ENCODE results near the gene LAMC2.

DNA sequence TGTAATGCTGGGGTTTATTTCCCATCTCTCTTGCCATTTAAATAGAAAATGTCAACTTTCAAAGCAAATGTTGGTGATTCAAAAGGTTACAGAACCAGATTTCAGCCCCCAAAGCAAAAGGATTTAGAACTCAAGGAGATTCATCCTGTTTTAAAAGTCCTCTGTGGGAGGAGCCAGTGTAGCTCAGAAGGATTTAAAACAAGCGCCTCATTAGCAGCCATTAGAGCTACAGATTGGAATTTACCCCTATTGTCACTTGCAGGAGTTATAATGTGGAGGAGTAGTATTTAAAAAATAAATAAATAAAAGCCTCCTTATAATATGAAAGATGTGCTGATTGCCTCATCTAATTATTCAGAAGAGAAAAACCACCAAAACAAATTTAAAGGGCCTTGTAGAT is 107.8 kb downstream of the LAMC2 start:
- no peak for TF ChIP-seq CTCF (conservative IDR thresholded peaks at IDR 0.05; ENCODE audit: low read depth, low read length)
- no peak for TF ChIP-seq EZH2 (IDR thresholded peaks at IDR 0.05; ENCODE audit: borderline replicate concordance, low read depth, low read length, poor library complexity, severe bottlenecking)

All from A673 (cell line).